ENCODE measurements around the gene SDR42E2. TPM values are rescaled to one million over a fixed set of nuclear protein-coding genes. Genes with fewer than 3 reads are reported as not detected.
"Not testable (repeated sequence)": the region's sequence is repeated elsewhere in the genome, so short reads cannot be mapped to it uniquely, and the experiment has no call there.

SDR42E2 gene
- total and polyA plus RNA-seq, 10 of the 15 experiments (the other 5 are each of a cell fraction or from before 2014, with no cell fraction given): 0.01 to 0.09 (median 0.08) TPM; not detected in 4

- intact Hi-C loops (cut with micrococcal nuclease; ENCODE audit: unreplicated experiment); POLR2A ChIA-PET; H3K4me3 ChIP-seq; H3K9ac ChIP-seq (ENCODE audit: control insufficient read depth, insufficient read depth, low read length); H3K36me3 ChIP-seq (ENCODE audit: control insufficient read depth in 2 of 2, insufficient read depth in 2 of 2, low read length in 1 of 2); DNase-seq (ENCODE audit: low read depth, low spot score); H4K20me1 ChIP-seq (ENCODE audit: control insufficient read depth, insufficient read depth); H3K4me1 ChIP-seq (ENCODE audit: control insufficient read depth, insufficient read depth, low read length); in situ Hi-C loops (cut with MboI); FAIRE-seq; ATAC-seq; H3K9me3 ChIP-seq (replicated peaks; ENCODE audit: control insufficient read depth, insufficient read depth, low read length); RAD21 ChIA-PET (ENCODE audit: unreplicated experiment); H2AFZ ChIP-seq (ENCODE audit: control insufficient read depth, low read depth, low read length); H3K79me2 ChIP-seq (ENCODE audit: control insufficient read depth, insufficient read depth, low read length); H3K27me3 ChIP-seq (replicated peaks in 1 of 2; ENCODE audit: control insufficient read depth in 2 of 2, insufficient read depth in 2 of 2, low read length in 1 of 2); H3K4me2 ChIP-seq (ENCODE audit: control insufficient read depth, insufficient read depth); CTCF ChIA-PET; BruUV-seq (replicated peaks); H3K27ac ChIP-seq (ENCODE audit: control insufficient read depth, insufficient read depth): not testable (repeated sequence)
- SMC1A ChIA-PET (ENCODE audit: uncharacterized antibody, unreplicated experiment): interaction anchor here (1.3 kb wide), 1 partner anchor 12 kb away, joined by 3 read pairs; no protein-coding TSS in a partner anchor
- WGBS (ENCODE audit: insufficient coverage, insufficient replicate concordance, low lambda C conversion rate, missing lambda C conversion rate): 26% methylated on average over 7 of the region's 7 CpGs
Measured at GRCh38 chr16:22153078-22153477, 9.2 kb upstream of the SDR42E2 start.

DNA sequence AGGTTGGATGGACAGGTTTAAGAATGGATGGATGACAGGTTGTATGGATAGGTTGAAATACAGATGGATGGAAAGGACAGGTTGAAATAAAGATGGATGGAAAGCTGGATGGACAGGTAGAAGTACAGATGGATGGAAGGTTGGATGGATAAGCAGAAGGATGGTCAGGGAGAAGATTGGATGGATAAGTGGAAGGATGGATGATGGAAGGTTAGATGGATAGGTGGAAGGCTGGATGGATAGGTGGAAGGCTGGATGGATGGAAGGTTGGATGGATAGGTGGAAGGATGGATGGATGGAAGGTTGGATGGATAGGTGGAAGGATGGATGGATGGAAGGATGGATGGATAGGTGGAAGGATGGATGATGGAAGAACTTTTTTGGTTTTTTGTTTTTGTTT, 905 bp upstream of the SDR42E2 start:
- POLR2A ChIA-PET: no interaction called here
- H3K9ac ChIP-seq (ENCODE audit: control insufficient read depth, insufficient read depth, low read length): no peak overlapping the region
- SMC1A ChIA-PET (ENCODE audit: uncharacterized antibody, unreplicated experiment): no interaction called here
- no peaks in the 10 kb centered on the region for H3K4me1 ChIP-seq (ENCODE audit: control insufficient read depth, insufficient read depth, low read length)
- H3K9me3 ChIP-seq (replicated peaks; ENCODE audit: control insufficient read depth, insufficient read depth, low read length): no peaks in the 10 kb centered on the region
- FAIRE-seq (no peak), DNase-seq (ENCODE audit: low read depth, low spot score) (no peak), ATAC-seq (no peak)
- H3K4me3 ChIP-seq: no peak overlapping the region
- no peaks in the 10 kb centered on the region; the same call in 1 of the 2 replicates for H4K20me1 ChIP-seq (ENCODE audit: control insufficient read depth, insufficient read depth)
- RAD21 ChIA-PET (ENCODE audit: unreplicated experiment): no interaction called here
- CTCF ChIA-PET: interaction anchor here (1.4 kb wide), 1 partner anchor 83 kb away, joined by 4 read pairs; no protein-coding TSS in a partner anchor
- H3K36me3 ChIP-seq (ENCODE audit: control insufficient read depth in 2 of 2, insufficient read depth in 2 of 2, low read length in 1 of 2): no peaks in the 10 kb centered on the region
- intact Hi-C loops (cut with micrococcal nuclease; ENCODE audit: unreplicated experiment): no loop called here
- BruUV-seq (replicated peaks): no TSS peak
- no peak overlapping the region for H3K4me2 ChIP-seq (ENCODE audit: control insufficient read depth, insufficient read depth)
- H3K27me3 ChIP-seq (replicated peaks in 1 of 2; ENCODE audit: control insufficient read depth in 2 of 2, insufficient read depth in 2 of 2, low read length in 1 of 2): peaks cover 0 to 3% of the 10 kb centered on the region in 2 experiments; a peak in 3 of 4 replicates
- no peaks in the 10 kb centered on the region for H3K79me2 ChIP-seq (ENCODE audit: control insufficient read depth, insufficient read depth, low read length)
- H2AFZ ChIP-seq (ENCODE audit: control insufficient read depth, low read depth, low read length): no peak overlapping the region
- no peak overlapping the region for H3K27ac ChIP-seq (ENCODE audit: control insufficient read depth, insufficient read depth)
- in situ Hi-C loops (cut with MboI): no loop called here
- TF ChIP-seq ZNF274 (IDR thresholded peaks at IDR 0.05; ENCODE audit: insufficient read depth, insufficient read length) (no peak), ZNF217 (IDR thresholded peaks at IDR 0.05) (no peak), POU2F2 (IDR thresholded peaks at IDR 0.05; ENCODE audit: borderline replicate concordance, low read depth, low read length) (no peak), TCF7 (IDR thresholded peaks at IDR 0.05; ENCODE audit: borderline replicate concordance) (no peak), EGR1 (IDR thresholded peaks at IDR 0.05; ENCODE audit: borderline replicate concordance in 1 of 2, low read depth in 2 of 2, low read length in 2 of 2) (no peak), NKRF (conservative IDR thresholded peaks at IDR 0.05) (no peak), POLR2AphosphoS5 (IDR thresholded peaks at IDR 0.05; ENCODE audit: low read length) (no peak), LARP7 (IDR thresholded peaks at IDR 0.05) (no peak), SUZ12 (IDR thresholded peaks at IDR 0.05; ENCODE audit: unreplicated experiment) (no peak), IRF5 (IDR thresholded peaks at IDR 0.05; ENCODE audit: borderline replicate concordance) (no peak)
- TF ChIP-seq, protein P1, sequence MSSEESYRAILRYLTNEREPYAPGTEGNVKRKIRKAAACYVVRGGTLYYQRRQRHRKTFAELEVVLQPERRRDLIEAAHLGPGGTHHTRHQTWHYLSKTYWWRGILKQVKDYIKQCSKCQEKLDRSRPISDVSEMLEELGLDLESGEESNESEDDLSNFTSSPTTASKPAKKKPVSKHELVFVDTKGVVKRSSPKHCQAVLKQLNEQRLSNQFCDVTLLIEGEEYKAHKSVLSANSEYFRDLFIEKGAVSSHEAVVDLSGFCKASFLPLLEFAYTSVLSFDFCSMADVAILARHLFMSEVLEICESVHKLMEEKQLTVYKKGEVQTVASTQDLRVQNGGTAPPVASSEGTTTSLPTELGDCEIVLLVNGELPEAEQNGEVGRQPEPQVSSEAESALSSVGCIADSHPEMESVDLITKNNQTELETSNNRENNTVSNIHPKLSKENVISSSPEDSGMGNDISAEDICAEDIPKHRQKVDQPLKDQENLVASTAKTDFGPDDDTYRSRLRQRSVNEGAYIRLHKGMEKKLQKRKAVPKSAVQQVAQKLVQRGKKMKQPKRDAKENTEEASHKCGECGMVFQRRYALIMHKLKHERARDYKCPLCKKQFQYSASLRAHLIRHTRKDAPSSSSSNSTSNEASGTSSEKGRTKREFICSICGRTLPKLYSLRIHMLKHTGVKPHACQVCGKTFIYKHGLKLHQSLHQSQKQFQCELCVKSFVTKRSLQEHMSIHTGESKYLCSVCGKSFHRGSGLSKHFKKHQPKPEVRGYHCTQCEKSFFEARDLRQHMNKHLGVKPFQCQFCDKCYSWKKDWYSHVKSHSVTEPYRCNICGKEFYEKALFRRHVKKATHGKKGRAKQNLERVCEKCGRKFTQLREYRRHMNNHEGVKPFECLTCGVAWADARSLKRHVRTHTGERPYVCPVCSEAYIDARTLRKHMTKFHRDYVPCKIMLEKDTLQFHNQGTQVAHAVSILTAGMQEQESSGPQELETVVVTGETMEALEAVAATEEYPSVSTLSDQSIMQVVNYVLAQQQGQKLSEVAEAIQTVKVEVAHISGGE (CRISPR knock-in tag; IDR thresholded peaks at IDR 0.05): no peak

Measured in GM12878 (cell line).